Ovary (tissue), 3 donors: Measurements from ENCODE around the gene CDC25B.

Experiments used
- CTCF ChIP-seq, 3 donors: fragments of 450-650 bp in 2 of 3; fragments of 200-600 bp in 1 of 3; IDR thresholded peaks; one replicate each; pipeline versions ENCODE4 v1.5.1 to v1.8.0; 2016 to 2022; ENCODE audit warnings: antibody characterized with exemption in 3 of 3, mild to moderate bottlenecking in 1 of 3
- POLR2A ChIP-seq: fragments of 450-650 bp; IDR thresholded peaks from one replicate; pipeline ENCODE4 v1.6.1; 2017; ENCODE audit warnings: antibody characterized with exemption, mild to moderate bottlenecking, moderate library complexity
- donor health status: DM: no; HTN: no; CAD: no.

- TF ChIP-seq CTCF (IDR thresholded peaks at IDR 0.05) (no peak), POLR2A (no peak)
These were observed 8.7 kb downstream of the CDC25B start for GRCh38 chr20:3804781-3805180.
